Thyroid gland (tissue), 4 donors: Measurements from ENCODE around the gene ACTL8.

Source experiments
- CTCF ChIP-seq, 6 experiments: fragments of 200-600 bp in 3 of 6; fragments of 450-650 bp in 3 of 6; sonication (generic) in 3 of 6; IDR thresholded peaks; one replicate each; pipeline ENCODE4 v1.5.1; 2016 to 2019; ENCODE audit warnings: antibody characterized with exemption in 6 of 6, mild to moderate bottlenecking in 2 of 6, inconsistent platforms in 1 of 6, moderate library complexity in 1 of 6
- POLR2A ChIP-seq, 2 donors: fragments of 450-650 bp; IDR thresholded peaks; one replicate each; pipeline ENCODE4 v1.6.1; 2017; ENCODE audit warnings: antibody characterized with exemption in 2 of 2, mild to moderate bottlenecking in 2 of 2, moderate library complexity in 1 of 2

GRCh38 chr1:17844185-17844826 is 89.2 kb downstream of the ACTL8 start:
- TF ChIP-seq CTCF (IDR thresholded peaks at IDR 0.05): no peak
- no peak for TF ChIP-seq POLR2A (IDR thresholded peaks at IDR 0.05)
